HCT116 (cell line): ENCODE results near the gene MYZAP. TPM values are rescaled to one million over a fixed set of nuclear protein-coding genes. Genes with fewer than 3 reads are reported as not detected.

Experiments
- ATAC-seq: fragments of 200-7000 bp; cut with Tn5 transposase; 2 replicates; pipeline ENCODE4 v1.9.1; 2020; ENCODE audit warnings: mild to moderate bottlenecking, moderate library complexity
- BruUV-seq: library from RNA; stranded (reverse); fragments of 400-500 nt; replicated peaks from 2 replicates; lab custom pipeline; 2021; lab: Mats Ljungman, UMichigan
- CTCF ChIA-PET: fragments of 300-600 bp; sonication (Branson Sonifier 250); formaldehyde crosslinking; loops from one replicate; lab custom pipeline; 2021; ENCODE audit warnings: antibody characterized with exemption; lab: Charles Lee
- POLR2A ChIA-PET: fragments of 300-600, 350-600 bp; sonication (Branson Sonifier 250); formaldehyde crosslinking; loops from one replicate; lab custom pipeline; 2021; ENCODE audit warnings: antibody characterized with exemption; lab: Charles Lee
- RAD21 ChIA-PET, 2 experiments: fragments of 300-600 bp; sonication (Branson Sonifier 250); formaldehyde crosslinking; loops; one replicate each; lab custom pipeline; 2023; ENCODE audit warnings: low total read pairs in 2 of 2; ENCODE audit not compliant: uncharacterized antibody in 2 of 2, unreplicated experiment in 2 of 2, low non-redundant PET in 1 of 2; lab: Charles Lee
- DNase-seq: peaks from one replicate; pipeline ENCODE4 v3.0.0-alpha.2; 2010; ENCODE audit warnings: low read depth, low spot score
- H2AFZ ChIP-seq: fragments of 200-600 bp; shearing (Covaris generic), sonication (generic); 2 replicates; pipeline ENCODE4 v1.6.1; 2017; ENCODE audit warnings: low read depth, mixed run types, mixed read lengths, antibody characterized with exemption, low read length; ENCODE audit not compliant: poor library complexity, severe bottlenecking
- H3K27ac ChIP-seq: 2 replicates; pipeline ENCODE4 v1.5.1; 2012; ENCODE audit warnings: low read depth, low read length
- H3K27me3 ChIP-seq: fragments of 200-600 bp; sonication (generic); 2 replicates; pipeline ENCODE4 v1.6.1; 2016; ENCODE audit warnings: mixed run types, low read length, mixed read lengths; ENCODE audit not compliant: insufficient read depth
- H3K36me3 ChIP-seq, 2 experiments: fragments of 200-500 bp in 1 of 2; fragments of 200-600 bp in 1 of 2; sonication (Bioruptor generic) in 1 of 2; sonication (generic) in 1 of 2; 2 replicates each; pipeline versions ENCODE4 v1.5.1 to v1.6.1; 2014 to 2016; ENCODE audit warnings: low read length in 2 of 2, inconsistent platforms in 1 of 2, mixed read lengths in 1 of 2, mixed run types in 1 of 2; ENCODE audit not compliant: insufficient read depth in 2 of 2, control insufficient read depth in 1 of 2
- H3K4me1 ChIP-seq, 2 experiments: fragments of 200-600 bp in 1 of 2; sonication (generic) in 1 of 2; 2 replicates each; pipeline versions ENCODE4 v1.5.1 to v1.6.1; 2012 to 2017; ENCODE audit warnings: low read length in 2 of 2, inconsistent platforms in 1 of 2, mild to moderate bottlenecking in 1 of 2, mixed read lengths in 1 of 2, mixed run types in 1 of 2, moderate library complexity in 1 of 2; ENCODE audit not compliant: insufficient read depth in 2 of 2, control insufficient read depth in 1 of 2
- H3K4me2 ChIP-seq: fragments of 200-600 bp; sonication (generic); 2 replicates; pipeline ENCODE4 v1.6.1; 2017; ENCODE audit warnings: mixed run types, low read length, mixed read lengths
- H3K4me3 ChIP-seq, 2 experiments: fragments of 200-600 bp in 1 of 2; sonication (generic) in 1 of 2; replicated peaks in 1 of 2; 2 replicates each; pipeline ENCODE4 v1.5.1; 2011 to 2016; ENCODE audit warnings: low read length in 2 of 2, control low read depth in 1 of 2, low read depth in 1 of 2, mild to moderate bottlenecking in 1 of 2, mixed read lengths in 1 of 2, mixed run types in 1 of 2
- H3K79me2 ChIP-seq: fragments of 200-600 bp; sonication (generic); 2 replicates; pipeline ENCODE4 v1.6.1; 2017; ENCODE audit warnings: mild to moderate bottlenecking, mixed run types, low read length, moderate library complexity, mixed read lengths; ENCODE audit not compliant: insufficient read depth
- H3K9ac ChIP-seq: fragments of 200-600 bp; sonication (generic); 2 replicates; pipeline ENCODE4 v1.6.1; 2016; ENCODE audit warnings: low read length, mixed read lengths
- H3K9me2 ChIP-seq: fragments of 200-600 bp; sonication (generic), shearing (Covaris generic); 2 replicates; pipeline ENCODE4 v1.6.1; 2017; ENCODE audit warnings: mixed run types, mild to moderate bottlenecking, moderate library complexity; ENCODE audit not compliant: insufficient read depth
- H3K9me3 ChIP-seq, 2 experiments: fragments of 200-500 bp in 1 of 2; fragments of 200-600 bp in 1 of 2; sonication (Bioruptor generic) in 1 of 2; sonication (generic) in 1 of 2; 2 replicates each; pipeline ENCODE4 v1.6.1; 2014 to 2017; ENCODE audit warnings: low read length in 2 of 2, mixed read lengths in 2 of 2, inconsistent platforms in 1 of 2, low read depth in 1 of 2, mild to moderate bottlenecking in 1 of 2, mixed run types in 1 of 2, moderate library complexity in 1 of 2; ENCODE audit not compliant: control insufficient read depth in 1 of 2, insufficient read depth in 1 of 2
- H4K20me1 ChIP-seq: fragments of 200-600 bp; sonication (generic), shearing (Covaris generic); 2 replicates; pipeline ENCODE4 v1.6.1; 2017; ENCODE audit warnings: mixed run types, mild to moderate bottlenecking, moderate library complexity; ENCODE audit not compliant: insufficient read depth
- CTCF ChIP-seq, 3 experiments: fragments of 200-600 bp in 1 of 3; sonication (generic) in 1 of 3; IDR thresholded peaks in 2 of 3; conservative IDR thresholded peaks in 1 of 3; 2 replicates each; pipeline ENCODE4 v1.5.1; 2012 to 2017; ENCODE audit warnings: low read depth in 2 of 3, low read length in 2 of 3, antibody characterized with exemption in 1 of 3, borderline replicate concordance in 1 of 3, control low read depth in 1 of 3, mild to moderate bottlenecking in 1 of 3, mixed read lengths in 1 of 3, mixed run types in 1 of 3, moderate library complexity in 1 of 3; ENCODE audit not compliant: insufficient read depth in 1 of 3
- EGR1 ChIP-seq: IDR thresholded peaks from 2 replicates; pipeline ENCODE4 v1.6.1; 2012; ENCODE audit warnings: low read depth
- ELF1 ChIP-seq: IDR thresholded peaks from 2 replicates; pipeline ENCODE4 v1.6.1; 2012; ENCODE audit warnings: low read depth, borderline replicate concordance
- EZH2 ChIP-seq: fragments of 200-600 bp; sonication (generic); IDR thresholded peaks from 2 replicates; pipeline ENCODE4 v1.6.1; 2017; ENCODE audit warnings: antibody characterized with exemption, mixed run types
- JUND ChIP-seq: IDR thresholded peaks from 2 replicates; pipeline ENCODE4 v1.6.1; 2012
- POLR2AphosphoS5 ChIP-seq: IDR thresholded peaks from 2 replicates; pipeline ENCODE4 v1.6.1; 2011; ENCODE audit warnings: mild to moderate bottlenecking, low read depth, low read length, moderate library complexity
- RAD21 ChIP-seq: IDR thresholded peaks from 2 replicates; pipeline ENCODE4 v1.6.1; 2012; ENCODE audit warnings: low read depth, mild to moderate bottlenecking
- SIN3A ChIP-seq: IDR thresholded peaks from 2 replicates; pipeline ENCODE4 v1.6.1; 2012; ENCODE audit warnings: low read depth
- intact Hi-C: fragments of 100-400 bp; cut with micrococcal nuclease; formaldehyde crosslinking; loops from 2 replicates; pipeline ENCODE4 v1.10.0; 2022
- total RNA-seq: library from RNA; stranded (reverse); gene quantifications from one replicate; pipeline ENCODE4 v1.2.1, GENCODE V29; 2021; ENCODE audit not compliant: unreplicated experiment
- TF ChIP-seq, protein P1 (sequence below): IDR thresholded peaks from 2 replicates; pipeline ENCODE4 v1.6.1; 2012

The MYZAP gene
- total RNA-seq, 1 experiment from 2014 or later, result 5.8 TPM

GRCh38 chr15:57631386-57632110 lies 39.8 kb downstream of the MYZAP start:
- ChIA-PET POLR2A (no interaction called here), RAD21 (no interaction called here), CTCF (no interaction called here)
- ATAC-seq (no peak), DNase-seq (no peak)
- H4K20me1 ChIP-seq, result no peaks in the 10 kb centered on the region
- no peaks in the 10 kb centered on the region for H3K79me2 ChIP-seq
- peaks cover 0 to 4% of the 10 kb centered on the region in 2 experiments; a peak in 1 of 4 replicates for H3K4me1 ChIP-seq
- H3K4me3 ChIP-seq, result no peak overlapping the region
- no peaks in the 10 kb centered on the region for H3K27me3 ChIP-seq
- no peaks in the 10 kb centered on the region for H3K9me3 ChIP-seq
- H3K9ac ChIP-seq, result no peak overlapping the region
- intact Hi-C loops, result no loop called here
- H3K9me2 ChIP-seq, result no peaks in the 10 kb centered on the region
- H2AFZ ChIP-seq, result no peak overlapping the region
- no peaks in the 10 kb centered on the region for H3K36me3 ChIP-seq
- H3K27ac ChIP-seq, result no peak overlapping the region
- H3K4me2 ChIP-seq, result no peak overlapping the region
- BruUV-seq, result no TSS peak
- TF ChIP-seq JUND (no peak), ELF1 (no peak), CTCF (IDR thresholded peaks at IDR 0.05 in 2 of 3, conservative IDR thresholded peaks at IDR 0.05 in 1 of 3; ENCODE audit: borderline replicate concordance in 1 of 3, insufficient read depth in 1 of 3, low read depth in 2 of 3, low read length in 2 of 3) (no peak), POLR2AphosphoS5 (no peak), EZH2 (no peak), RAD21 (no peak), SIN3A (no peak), EGR1 (no peak)
- TF ChIP-seq, protein P1, sequence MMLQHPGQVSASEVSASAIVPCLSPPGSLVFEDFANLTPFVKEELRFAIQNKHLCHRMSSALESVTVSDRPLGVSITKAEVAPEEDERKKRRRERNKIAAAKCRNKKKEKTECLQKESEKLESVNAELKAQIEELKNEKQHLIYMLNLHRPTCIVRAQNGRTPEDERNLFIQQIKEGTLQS, result no peak
